ENCODE results near the gene EPHA2. TPM values are rescaled to one million over a fixed set of nuclear protein-coding genes. Genes with fewer than 3 reads are reported as not detected.
A peak's percentile ranks its signal among the peaks of the same experiment; 100 is the strongest.

EPHA2 gene
- total and polyA plus RNA-seq, 2 experiments from 2014 or later, result 9.8 to 26.2 TPM

- Histone ChIP-seq H3K4me3 (no peak overlapping the region), H3K9me3 (ENCODE audit: low read depth) (no peaks in the 10 kb centered on the region), H3K4me1 (ENCODE audit: low read depth) (peaks cover 52% of the 10 kb centered on the region), H3K36me3 (peaks cover 7% of the 10 kb centered on the region), H3K27ac (no peak overlapping the region), H3K27me3 (no peaks in the 10 kb centered on the region)
- no peak for DNase-seq (ENCODE audit: low read depth in 1 of 2, low spot score in 1 of 2)
- TF ChIP-seq, protein P1, sequence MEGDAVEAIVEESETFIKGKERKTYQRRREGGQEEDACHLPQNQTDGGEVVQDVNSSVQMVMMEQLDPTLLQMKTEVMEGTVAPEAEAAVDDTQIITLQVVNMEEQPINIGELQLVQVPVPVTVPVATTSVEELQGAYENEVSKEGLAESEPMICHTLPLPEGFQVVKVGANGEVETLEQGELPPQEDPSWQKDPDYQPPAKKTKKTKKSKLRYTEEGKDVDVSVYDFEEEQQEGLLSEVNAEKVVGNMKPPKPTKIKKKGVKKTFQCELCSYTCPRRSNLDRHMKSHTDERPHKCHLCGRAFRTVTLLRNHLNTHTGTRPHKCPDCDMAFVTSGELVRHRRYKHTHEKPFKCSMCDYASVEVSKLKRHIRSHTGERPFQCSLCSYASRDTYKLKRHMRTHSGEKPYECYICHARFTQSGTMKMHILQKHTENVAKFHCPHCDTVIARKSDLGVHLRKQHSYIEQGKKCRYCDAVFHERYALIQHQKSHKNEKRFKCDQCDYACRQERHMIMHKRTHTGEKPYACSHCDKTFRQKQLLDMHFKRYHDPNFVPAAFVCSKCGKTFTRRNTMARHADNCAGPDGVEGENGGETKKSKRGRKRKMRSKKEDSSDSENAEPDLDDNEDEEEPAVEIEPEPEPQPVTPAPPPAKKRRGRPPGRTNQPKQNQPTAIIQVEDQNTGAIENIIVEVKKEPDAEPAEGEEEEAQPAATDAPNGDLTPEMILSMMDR (IDR thresholded peaks at IDR 0.05; ENCODE audit: low read depth, low read length), result no peak
These were observed 5.4 kb downstream of the EPHA2 start for GRCh38 chr1:16150508-16150907.

DNA sequence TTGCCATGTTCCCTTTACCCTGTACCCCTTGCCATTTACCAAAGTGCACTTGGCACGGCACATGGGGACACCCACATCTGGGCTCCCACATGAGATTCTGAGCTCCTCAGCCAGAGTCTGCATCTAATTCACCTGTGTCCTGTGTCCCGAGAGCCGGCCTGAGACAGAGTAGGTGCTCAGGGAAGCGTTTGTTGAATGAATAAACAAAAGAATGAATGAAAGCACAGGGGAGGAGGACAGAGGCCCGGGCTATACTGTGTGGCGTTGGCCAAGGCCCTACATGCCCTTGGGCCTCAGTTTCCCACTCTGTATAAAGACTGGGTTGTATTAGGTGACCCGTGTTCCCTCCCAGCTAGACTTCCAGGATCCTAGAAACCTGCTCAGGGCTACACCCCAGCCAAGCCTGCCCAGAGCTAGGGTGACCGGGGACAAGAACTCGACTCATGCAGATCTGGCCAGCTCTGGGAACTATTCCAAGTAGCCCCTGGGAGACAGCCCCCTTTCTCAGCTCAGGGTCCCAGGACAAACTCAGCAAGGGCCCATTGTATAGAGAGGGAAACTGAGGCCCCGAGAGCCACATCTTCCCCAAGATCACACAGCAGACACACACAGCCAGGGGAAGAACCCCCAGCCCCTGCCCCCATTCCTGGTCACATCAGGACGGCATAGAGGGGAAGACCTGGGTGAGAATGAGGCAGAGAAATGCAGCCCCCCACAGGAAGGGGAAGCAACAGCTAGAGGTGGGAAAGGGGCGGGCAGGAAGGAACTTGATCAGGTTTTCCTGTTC, 6.0 kb downstream of the EPHA2 start:
- H3K27ac ChIP-seq, result no peak overlapping the region
- no peaks in the 10 kb centered on the region for H3K27me3 ChIP-seq
- H3K36me3 ChIP-seq, result peaks cover 7% of the 10 kb centered on the region

DNA sequence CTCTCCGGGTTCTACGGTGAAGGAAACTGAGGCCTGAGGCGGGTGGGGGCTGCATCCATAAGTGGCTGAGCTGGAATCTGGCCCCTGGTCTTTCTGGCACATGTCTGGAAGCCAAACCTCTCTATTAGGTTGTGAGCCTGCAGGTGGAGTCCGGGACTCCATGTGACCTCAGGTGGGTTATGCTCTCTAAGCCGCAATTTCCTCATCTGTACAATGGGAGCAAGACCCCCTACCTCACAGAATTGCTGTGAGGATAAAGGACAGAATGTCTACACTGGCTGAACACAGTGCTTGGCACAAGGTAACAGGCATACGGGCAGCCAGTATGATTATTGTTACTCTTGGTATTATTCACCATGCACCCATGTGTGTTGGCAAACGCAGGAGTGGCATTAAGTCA, 6.7 kb downstream of the EPHA2 start:
- DNase-seq (ENCODE audit: low read depth in 1 of 2, low spot score in 1 of 2), result no peak
- no peak overlapping the region for H3K4me3 ChIP-seq
- peaks cover 62% of the 10 kb centered on the region for H3K4me1 ChIP-seq (ENCODE audit: low read depth)
- H3K36me3 ChIP-seq, result peaks cover 7% of the 10 kb centered on the region
- TF ChIP-seq, protein P1 (IDR thresholded peaks at IDR 0.05; ENCODE audit: low read depth, low read length), result no peak
- no peaks in the 10 kb centered on the region for H3K27me3 ChIP-seq
- H3K27ac ChIP-seq, result no peak overlapping the region
- H3K9me3 ChIP-seq (ENCODE audit: low read depth), result no peaks in the 10 kb centered on the region

More for the DNA sequence above, 6.0 kb downstream of the EPHA2 start:
- TF ChIP-seq, protein P1 (IDR thresholded peaks at IDR 0.05; ENCODE audit: low read depth, low read length), result no peak
- no peak overlapping the region for H3K4me3 ChIP-seq
- no peaks in the 10 kb centered on the region for H3K9me3 ChIP-seq (ENCODE audit: low read depth)
- DNase-seq (ENCODE audit: low read depth in 1 of 2, low spot score in 1 of 2), result no peak
- peaks cover 58% of the 10 kb centered on the region for H3K4me1 ChIP-seq (ENCODE audit: low read depth)

- Histone ChIP-seq H3K9me3 (ENCODE audit: low read depth) (no peaks in the 10 kb centered on the region), H3K4me3 (no peak overlapping the region), H3K27ac (no peak overlapping the region), H3K27me3 (no peaks in the 10 kb centered on the region), H3K4me1 (ENCODE audit: low read depth) (peaks cover 60% of the 10 kb centered on the region), H3K36me3 (peaks cover 7% of the 10 kb centered on the region)
- TF ChIP-seq, protein P1 (IDR thresholded peaks at IDR 0.05; ENCODE audit: low read depth, low read length), result no peak
- DNase-seq (ENCODE audit: low read depth in 1 of 2, low spot score in 1 of 2), result no peak
These were observed 7.4 kb downstream of the EPHA2 start for GRCh38 chr1:16148329-16149092.

GRCh38 chr1:16147156-16147926, 8.5 kb downstream of the EPHA2 start:
- DNase-seq (ENCODE audit: low read depth in 1 of 2, low spot score in 1 of 2), result no peak
- H3K27ac ChIP-seq, result peak overlapping the region; percentile 98
- no peak overlapping the region for H3K4me3 ChIP-seq
- no peaks in the 10 kb centered on the region for H3K27me3 ChIP-seq
- TF ChIP-seq, protein P1 (IDR thresholded peaks at IDR 0.05; ENCODE audit: low read depth, low read length), result no peak
- peaks cover 7% of the 10 kb centered on the region for H3K36me3 ChIP-seq
- H3K4me1 ChIP-seq (ENCODE audit: low read depth), result peaks cover 52% of the 10 kb centered on the region
- H3K9me3 ChIP-seq (ENCODE audit: low read depth), result no peaks in the 10 kb centered on the region

Data from cardiac muscle cell (in vitro differentiated cells and primary cell).